ENCODE results near the gene CD300A.

The CD300A gene

DNA sequence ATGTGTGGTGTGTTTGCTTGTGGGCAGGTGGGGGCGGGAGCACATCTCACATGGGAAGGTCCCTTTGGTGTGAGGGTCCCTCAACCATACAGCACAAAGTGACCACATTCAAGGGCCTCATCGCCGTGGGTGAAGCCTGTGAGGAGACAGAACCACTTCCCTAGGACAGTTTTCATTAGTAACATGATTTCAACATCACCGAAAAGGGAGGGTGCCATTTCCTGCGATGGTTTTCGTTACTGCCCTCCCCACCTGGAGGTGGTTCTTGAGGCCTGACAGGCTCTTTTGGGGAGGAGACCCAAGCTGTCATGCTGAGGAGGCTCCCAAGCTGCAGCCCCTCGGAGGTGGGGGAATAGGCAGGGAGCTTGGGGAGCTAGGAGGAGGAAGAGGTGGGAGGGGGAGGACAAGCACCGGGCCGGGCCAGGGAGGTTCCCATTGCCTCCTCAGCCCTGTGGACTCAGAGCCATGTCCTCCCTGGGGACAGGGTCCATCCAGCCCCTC lies 55.3 kb downstream of the CD300A start:
- TF ChIP-seq, protein P1, sequence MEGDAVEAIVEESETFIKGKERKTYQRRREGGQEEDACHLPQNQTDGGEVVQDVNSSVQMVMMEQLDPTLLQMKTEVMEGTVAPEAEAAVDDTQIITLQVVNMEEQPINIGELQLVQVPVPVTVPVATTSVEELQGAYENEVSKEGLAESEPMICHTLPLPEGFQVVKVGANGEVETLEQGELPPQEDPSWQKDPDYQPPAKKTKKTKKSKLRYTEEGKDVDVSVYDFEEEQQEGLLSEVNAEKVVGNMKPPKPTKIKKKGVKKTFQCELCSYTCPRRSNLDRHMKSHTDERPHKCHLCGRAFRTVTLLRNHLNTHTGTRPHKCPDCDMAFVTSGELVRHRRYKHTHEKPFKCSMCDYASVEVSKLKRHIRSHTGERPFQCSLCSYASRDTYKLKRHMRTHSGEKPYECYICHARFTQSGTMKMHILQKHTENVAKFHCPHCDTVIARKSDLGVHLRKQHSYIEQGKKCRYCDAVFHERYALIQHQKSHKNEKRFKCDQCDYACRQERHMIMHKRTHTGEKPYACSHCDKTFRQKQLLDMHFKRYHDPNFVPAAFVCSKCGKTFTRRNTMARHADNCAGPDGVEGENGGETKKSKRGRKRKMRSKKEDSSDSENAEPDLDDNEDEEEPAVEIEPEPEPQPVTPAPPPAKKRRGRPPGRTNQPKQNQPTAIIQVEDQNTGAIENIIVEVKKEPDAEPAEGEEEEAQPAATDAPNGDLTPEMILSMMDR (IDR thresholded peaks at IDR 0.05; ENCODE audit: low read depth, low read length) = no peak
- TF ChIP-seq MYC (IDR thresholded peaks at IDR 0.05; ENCODE audit: low read depth, low read length) (peak; percentile 65; the same call in 1 of the 2 replicates), POLR2A (IDR thresholded peaks at IDR 0.05; ENCODE audit: extremely low read depth, insufficient read length) (peak; percentile 31)
- TF ChIP-seq, protein P2, sequence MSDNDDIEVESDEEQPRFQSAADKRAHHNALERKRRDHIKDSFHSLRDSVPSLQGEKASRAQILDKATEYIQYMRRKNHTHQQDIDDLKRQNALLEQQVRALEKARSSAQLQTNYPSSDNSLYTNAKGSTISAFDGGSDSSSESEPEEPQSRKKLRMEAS (IDR thresholded peaks at IDR 0.05; ENCODE audit: low read depth, low read length) = peak; percentile 67
- peak overlapping the region; percentile 52 for H3K4me3 ChIP-seq (ENCODE audit: low read depth, low read length)
- DNase-seq (ENCODE audit: low read depth) = peak; percentile 98

DNA sequence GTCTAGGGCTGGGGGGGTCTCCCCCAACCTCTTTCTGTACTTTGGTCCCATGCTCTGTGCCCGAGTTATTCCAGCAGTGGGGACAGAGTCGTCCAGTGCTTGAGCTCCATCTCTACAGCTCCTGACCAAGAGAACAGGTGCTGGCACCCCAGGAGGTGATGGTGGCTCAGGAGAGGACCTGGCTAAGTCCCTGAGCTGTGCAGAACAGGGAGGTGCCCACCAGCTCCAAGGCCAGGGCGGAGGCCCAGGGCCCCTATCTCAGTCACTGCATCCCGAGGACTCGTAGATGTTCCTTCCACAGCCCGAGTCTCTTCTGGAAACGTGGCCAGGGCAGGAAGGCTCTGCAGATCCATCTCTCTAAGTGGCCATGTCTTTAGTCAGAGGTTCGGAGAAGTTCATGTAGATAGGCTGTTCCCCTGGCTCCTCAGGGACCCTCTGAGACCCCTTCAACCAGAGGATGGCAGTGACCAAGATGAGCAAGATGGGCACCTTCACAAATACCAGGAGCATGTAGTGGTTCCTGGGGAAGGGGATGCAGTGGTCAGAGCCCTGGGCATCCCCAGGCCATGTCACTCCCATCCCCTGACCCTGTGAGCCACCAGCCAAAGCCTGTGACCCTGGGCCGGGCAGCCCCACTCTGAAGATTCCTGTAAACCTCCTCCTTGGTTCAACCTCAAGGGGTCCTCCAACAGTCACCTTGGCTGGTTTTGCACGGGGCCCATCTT lies 56.1 kb downstream of the CD300A start:
- no peak for DNase-seq (ENCODE audit: low read depth)
- TF ChIP-seq POLR2A (IDR thresholded peaks at IDR 0.05; ENCODE audit: extremely low read depth, insufficient read length) (no peak), MYC (IDR thresholded peaks at IDR 0.05; ENCODE audit: low read depth, low read length) (no peak)
- TF ChIP-seq, protein P1 (IDR thresholded peaks at IDR 0.05; ENCODE audit: low read depth, low read length) = no peak
- TF ChIP-seq, protein P2 (IDR thresholded peaks at IDR 0.05; ENCODE audit: low read depth, low read length) = no peak
- H3K4me3 ChIP-seq (ENCODE audit: low read depth, low read length) = peak overlapping the region; percentile 52

DNA sequence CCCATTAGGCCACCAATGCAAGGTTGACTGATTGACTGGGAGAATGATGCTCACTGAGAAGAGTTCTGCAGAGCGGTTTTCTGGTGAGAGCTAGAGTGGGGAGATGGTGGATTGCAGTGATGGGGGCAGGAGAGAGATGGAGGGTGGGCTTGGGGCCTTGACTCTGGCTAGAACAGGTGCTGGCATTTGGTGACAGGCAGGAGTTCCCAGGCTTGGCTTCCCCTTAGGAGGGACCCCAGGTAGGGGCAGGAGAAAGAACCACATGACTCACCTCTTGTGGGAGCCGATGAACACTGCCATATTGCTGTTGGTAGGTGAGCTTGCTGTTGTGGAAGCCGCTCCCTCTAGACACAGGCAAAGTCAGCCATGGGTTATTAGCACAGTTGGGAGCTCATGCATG lies 56.9 kb downstream of the CD300A start:
- no peak for DNase-seq (ENCODE audit: low read depth)
- TF ChIP-seq MYC (IDR thresholded peaks at IDR 0.05; ENCODE audit: low read depth, low read length) (no peak), POLR2A (IDR thresholded peaks at IDR 0.05; ENCODE audit: extremely low read depth, insufficient read length) (no peak)
- TF ChIP-seq, protein P2 (IDR thresholded peaks at IDR 0.05; ENCODE audit: low read depth, low read length) = no peak
- TF ChIP-seq, protein P1 (IDR thresholded peaks at IDR 0.05; ENCODE audit: low read depth, low read length) = no peak
- no peak overlapping the region for H3K4me3 ChIP-seq (ENCODE audit: low read depth, low read length)

DNA sequence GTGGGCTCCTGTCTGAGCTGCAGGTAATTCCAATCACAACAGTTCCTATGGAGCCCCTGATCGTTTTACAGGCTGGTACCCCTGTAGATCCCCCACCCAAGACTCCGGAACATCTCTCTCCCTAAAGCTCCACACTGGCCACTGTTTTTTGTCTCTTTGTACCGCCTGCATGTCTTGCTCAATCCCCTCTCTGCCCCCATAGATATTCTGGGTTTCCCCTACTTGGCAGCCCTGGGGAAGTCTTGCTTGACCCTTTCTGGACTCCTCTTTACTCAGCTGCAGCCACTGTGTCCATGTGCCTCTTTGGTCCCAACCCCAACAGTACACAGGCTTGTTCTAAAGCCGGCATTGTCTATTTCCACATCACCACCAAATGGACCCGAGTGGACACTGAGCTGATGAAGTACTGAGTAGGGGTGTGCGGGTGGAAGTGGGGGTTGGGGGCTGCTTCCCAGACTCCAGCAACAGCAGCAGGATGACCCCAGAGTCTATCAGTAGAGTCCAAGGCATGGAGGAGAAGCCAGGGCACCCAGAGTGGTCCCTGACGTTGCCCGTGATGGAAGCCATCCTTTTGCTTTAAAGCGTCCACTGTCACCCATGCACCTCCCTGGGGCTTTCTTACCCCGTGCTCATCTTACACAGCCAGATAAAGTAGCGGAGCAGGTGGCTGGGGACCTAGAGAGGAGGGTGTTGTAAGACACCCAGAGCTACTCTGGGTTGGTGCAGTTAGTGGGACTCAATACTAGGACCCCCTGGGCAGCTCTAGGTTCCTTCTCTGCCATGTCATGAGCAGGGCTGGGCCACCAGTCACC lies 58.4 kb downstream of the CD300A start:
- DNase-seq (ENCODE audit: low read depth) = no peak
- TF ChIP-seq, protein P2 (IDR thresholded peaks at IDR 0.05; ENCODE audit: low read depth, low read length) = no peak
- TF ChIP-seq POLR2A (IDR thresholded peaks at IDR 0.05; ENCODE audit: extremely low read depth, insufficient read length) (no peak), MYC (IDR thresholded peaks at IDR 0.05; ENCODE audit: low read depth, low read length) (no peak)
- TF ChIP-seq, protein P1 (IDR thresholded peaks at IDR 0.05; ENCODE audit: low read depth, low read length) = no peak
- H3K4me3 ChIP-seq (ENCODE audit: low read depth, low read length) = no peak overlapping the region

DNA sequence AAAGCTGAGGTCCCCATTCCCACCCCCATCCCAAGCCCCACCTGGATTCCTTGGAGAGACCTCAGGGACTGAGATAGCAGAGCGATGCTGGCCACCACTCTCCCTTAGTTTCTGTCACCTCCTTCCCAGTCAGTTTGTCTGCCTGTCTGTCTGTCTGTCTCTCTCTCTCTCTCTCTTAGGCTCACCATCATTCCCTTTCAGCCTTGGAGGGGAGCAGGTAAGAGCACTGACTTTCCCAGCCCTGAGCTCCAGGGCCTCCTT lies 59.0 kb downstream of the CD300A start:
- TF ChIP-seq, protein P2 (IDR thresholded peaks at IDR 0.05; ENCODE audit: low read depth, low read length) = no peak
- TF ChIP-seq, protein P1 (IDR thresholded peaks at IDR 0.05; ENCODE audit: low read depth, low read length) = no peak
- no peak for TF ChIP-seq POLR2A (IDR thresholded peaks at IDR 0.05; ENCODE audit: extremely low read depth, insufficient read length)
- no peak for DNase-seq (ENCODE audit: low read depth)
- H3K4me3 ChIP-seq (ENCODE audit: low read depth, low read length) = no peak overlapping the region

Measured in NB4 (cell line).